ENCODE data around the gene TUBA4B. TPM values are rescaled to one million over a fixed set of nuclear protein-coding genes. Genes with fewer than 3 reads are reported as not detected.

Gene TUBA4B
- total RNA-seq, 1 donor from 2014 or later, result not detected

- peak overlapping the region; percentile 70 for H3K4me3 Mint-ChIP-seq (ENCODE audit: low read depth)
- peak overlapping the region; percentile 78 for H3K27ac Mint-ChIP-seq
- H3K9me3 Mint-ChIP-seq (ENCODE audit: low read depth), result no peaks in the 10 kb centered on the region
- no peak for DNase-seq (ENCODE audit: low spot score, unreplicated experiment)
- H3K27me3 Mint-ChIP-seq, result no peaks in the 10 kb centered on the region
- H3K4me1 Mint-ChIP-seq (ENCODE audit: low read depth), result peaks cover 18% of the 10 kb centered on the region
- no peak for TF ChIP-seq CTCF (IDR thresholded peaks at IDR 0.05; ENCODE audit: unreplicated experiment)
- peaks cover 13% of the 10 kb centered on the region for H3K36me3 Mint-ChIP-seq (ENCODE audit: insufficient read depth)
These were observed 24.8 kb upstream of the TUBA4B start for GRCh38 chr2:219228041-219228910.

- Mint-ChIP-seq H3K4me1 (ENCODE audit: low read depth) (peaks cover 18% of the 10 kb centered on the region), H3K27ac (no peak overlapping the region)
- TF ChIP-seq CTCF (IDR thresholded peaks at IDR 0.05; ENCODE audit: unreplicated experiment), result no peak
These were observed 24.1 kb upstream of the TUBA4B start for GRCh38 chr2:219228911-219229304.

GRCh38 chr2:219229305-219230058 is 23.6 kb upstream of the TUBA4B start, which contains the start of the genes ANKZF1 and ATG9A:
Gene ANKZF1 (plus strand): TSS chr2:219229806. CDS start chr2:219230258, 452 bp downstream.
Gene ATG9A (minus strand): TSS chr2:219229636. CDS start chr2:219228024, 1,612 bp downstream.
- no peak for TF ChIP-seq CTCF (IDR thresholded peaks at IDR 0.05; ENCODE audit: unreplicated experiment)
- peaks cover 18% of the 10 kb centered on the region for H3K4me1 Mint-ChIP-seq (ENCODE audit: low read depth)
- peaks cover 15% of the 10 kb centered on the region for H3K36me3 Mint-ChIP-seq (ENCODE audit: insufficient read depth)
- peak within 1 kb of the TSS; percentile 98 for H3K4me3 Mint-ChIP-seq (ENCODE audit: low read depth)
- DNase-seq (ENCODE audit: low spot score, unreplicated experiment), result peak; percentile 97
- H3K27me3 Mint-ChIP-seq, result no peaks in the 10 kb centered on the region
- H3K27ac Mint-ChIP-seq, result peak within 1 kb of the TSS; percentile 99
- H3K9me3 Mint-ChIP-seq (ENCODE audit: low read depth), result no peaks in the 10 kb centered on the region

More at GRCh38 chr2:219228911-219229304, 24.1 kb upstream of the TUBA4B start:
- peaks cover 12% of the 10 kb centered on the region for H3K36me3 Mint-ChIP-seq (ENCODE audit: insufficient read depth)
- H3K9me3 Mint-ChIP-seq (ENCODE audit: low read depth), result no peaks in the 10 kb centered on the region
- H3K4me3 Mint-ChIP-seq (ENCODE audit: low read depth), result peak overlapping the region; percentile 70
- no peak for DNase-seq (ENCODE audit: low spot score, unreplicated experiment)
- no peaks in the 10 kb centered on the region for H3K27me3 Mint-ChIP-seq

GRCh38 chr2:219230059-219230540 is 22.9 kb upstream of the TUBA4B start:
- Mint-ChIP-seq H3K4me3 (ENCODE audit: low read depth) (peak overlapping the region; percentile 98), H3K36me3 (ENCODE audit: insufficient read depth) (peaks cover 14% of the 10 kb centered on the region), H3K9me3 (ENCODE audit: low read depth) (no peaks in the 10 kb centered on the region), H3K27ac (peak overlapping the region; percentile 99), H3K4me1 (ENCODE audit: low read depth) (peaks cover 18% of the 10 kb centered on the region), H3K27me3 (no peaks in the 10 kb centered on the region)
- no peak for TF ChIP-seq CTCF (IDR thresholded peaks at IDR 0.05; ENCODE audit: unreplicated experiment)
- DNase-seq (ENCODE audit: low spot score, unreplicated experiment), result no peak

- no peaks in the 10 kb centered on the region for H3K9me3 Mint-ChIP-seq (ENCODE audit: low read depth)
- peaks cover 21% of the 10 kb centered on the region for H3K36me3 Mint-ChIP-seq (ENCODE audit: insufficient read depth)
- DNase-seq (ENCODE audit: low spot score, unreplicated experiment), result no peak
- no peak for TF ChIP-seq CTCF (IDR thresholded peaks at IDR 0.05; ENCODE audit: unreplicated experiment)
- H3K27ac Mint-ChIP-seq, result no peak overlapping the region
- H3K4me1 Mint-ChIP-seq (ENCODE audit: low read depth), result peaks cover 9% of the 10 kb centered on the region
- no peak overlapping the region for H3K4me3 Mint-ChIP-seq (ENCODE audit: low read depth)
- H3K27me3 Mint-ChIP-seq, result no peaks in the 10 kb centered on the region
These were observed 18.7 kb upstream of the TUBA4B start for GRCh38 chr2:219234331-219234730.

All from progenitor cell of endocrine pancreas (in vitro differentiated cells).